Activated B cell treated with CpG ODN at 0.5 μM for 24 hours (primary cell): ENCODE measurements around the gene LDB1. TPM values are rescaled to one million over a fixed set of nuclear protein-coding genes. Genes with fewer than 3 reads are reported as not detected.

Source experiments
- ATAC-seq: fragments of 200-7000 bp; cut with Tn5 transposase; one replicate; pipeline ENCODE4 v1.10.0; 2021; ENCODE audit warnings: low read depth, mild to moderate bottlenecking, moderate library complexity
- CTCF ChIA-PET: fragments of 350-600 bp; sonication (Branson Sonifier 250); formaldehyde crosslinking; loops from one replicate; lab custom pipeline; 2021; ENCODE audit warnings: antibody characterized with exemption; lab: Charles Lee
- POLR2A ChIA-PET: fragments of 350-600 bp; sonication (Branson Sonifier 250); formaldehyde crosslinking; loops from one replicate; lab custom pipeline; 2021; ENCODE audit warnings: antibody characterized with exemption; lab: Charles Lee
- DNase-seq: peaks from one replicate; pipeline ENCODE4 v3.0.0; 2022
- H3K27ac Mint-ChIP-seq: one replicate; pipeline ENCODE4 v1.8.0; 2020; ENCODE audit warnings: mixed read lengths
- H3K27me3 Mint-ChIP-seq: one replicate; pipeline ENCODE4 v1.8.0; 2021; ENCODE audit warnings: mixed read lengths
- H3K36me3 Mint-ChIP-seq: one replicate; pipeline ENCODE4 v1.8.0; 2021; ENCODE audit warnings: low read depth, mixed read lengths
- H3K4me1 Mint-ChIP-seq: one replicate; pipeline ENCODE4 v1.8.0; 2021; ENCODE audit warnings: mixed read lengths
- H3K4me3 Mint-ChIP-seq: one replicate; pipeline ENCODE4 v1.8.0; 2020; ENCODE audit warnings: mild to moderate bottlenecking, mixed read lengths
- H3K9me3 Mint-ChIP-seq: one replicate; pipeline ENCODE4 v1.8.0; 2020; ENCODE audit warnings: mixed read lengths
- CTCF ChIP-seq: fragments of 200-600 bp; IDR thresholded peaks from one replicate; pipeline ENCODE4 v1.8.0; 2022; ENCODE audit warnings: antibody characterized with exemption, mild to moderate bottlenecking
- intact Hi-C: fragments of 100-400 bp; cut with micrococcal nuclease; formaldehyde crosslinking; loops from one replicate; pipeline ENCODE4 v1.15.1; 2024
- total RNA-seq: library from RNA; stranded (reverse); gene quantifications from 2 replicates; pipeline ENCODE4 v1.2.3, GENCODE V29; 2022

The LDB1 gene
- total RNA-seq, 1 donor from 2014 or later, result 61.9 TPM

GRCh38 chr10:102139281-102140110 is 19.3 kb upstream of the LDB1 start:
- H3K36me3 Mint-ChIP-seq, result peaks cover 76% of the 10 kb centered on the region
- no peaks in the 10 kb centered on the region for H3K9me3 Mint-ChIP-seq
- peaks cover 24% of the 10 kb centered on the region for H3K4me1 Mint-ChIP-seq
- intact Hi-C loops, result no loop called here
- H3K27ac Mint-ChIP-seq, result no peak overlapping the region
- H3K27me3 Mint-ChIP-seq, result no peaks in the 10 kb centered on the region
- ChIA-PET POLR2A (interaction anchor here (0.8 to 2.8 kb wide), 2 partner anchors 12 to 46 kb away, joined by 7 to 9 read pairs; partner anchors contain the start of gene NOLC1), CTCF (no interaction called here)
- DNase-seq (no peak), ATAC-seq (no peak)
- TF ChIP-seq CTCF, result no peak
- H3K4me3 Mint-ChIP-seq, result no peak overlapping the region

GRCh38 chr10:102135956-102136526 is 15.9 kb upstream of the LDB1 start:
- ATAC-seq (no peak), DNase-seq (no peak)
- TF ChIP-seq CTCF, result no peak
- ChIA-PET CTCF (interaction anchor here (1.4 kb wide), 1 partner anchor 343 kb away, joined by 3 read pairs; no protein-coding TSS in a partner anchor), POLR2A (interaction anchor here (2.2 kb wide), 1 partner anchor 15 kb away, joined by 8 read pairs; no protein-coding TSS in a partner anchor)
- Mint-ChIP-seq H3K27ac (peak overlapping the region; percentile 3), H3K27me3 (no peaks in the 10 kb centered on the region), H3K36me3 (peaks cover 57% of the 10 kb centered on the region), H3K4me1 (peaks cover 41% of the 10 kb centered on the region), H3K4me3 (no peak overlapping the region), H3K9me3 (no peaks in the 10 kb centered on the region)
- intact Hi-C loops, result no loop called here

GRCh38 chr10:102134416-102134815 is 14.2 kb upstream of the LDB1 start:
- ChIA-PET CTCF (interaction anchor here (1.4 kb wide), 1 partner anchor 345 kb away, joined by 3 read pairs; no protein-coding TSS in a partner anchor), POLR2A (interaction anchor here (0.6 to 2.2 kb wide), 2 partner anchors 9 to 16 kb away, joined by 8 read pairs; no protein-coding TSS in a partner anchor)
- DNase-seq, result no peak
- TF ChIP-seq CTCF, result no peak
- Mint-ChIP-seq H3K36me3 (peaks cover 40% of the 10 kb centered on the region), H3K27me3 (no peaks in the 10 kb centered on the region), H3K27ac (peak overlapping the region; percentile 89), H3K9me3 (no peaks in the 10 kb centered on the region), H3K4me3 (peak overlapping the region; percentile 99), H3K4me1 (peaks cover 41% of the 10 kb centered on the region)
- no peak for ATAC-seq
- intact Hi-C loops, result no loop called here

GRCh38 chr10:102133373-102134195 is 13.4 kb upstream of the LDB1 start:
- intact Hi-C loops, result loop anchor here (1.0 to 2.0 kb wide), 3 partner anchors 261 to 509 kb away; partner anchors contain the start of genes NFKB2 and SUFU

More at GRCh38 chr10:102133373-102134195, 13.4 kb upstream of the LDB1 start:
- no peak for TF ChIP-seq CTCF
- DNase-seq, result peak; percentile 50
- ChIA-PET CTCF (no interaction called here), POLR2A (interaction anchor here (1.2 kb wide), 1 partner anchor 15 kb away, joined by 10 read pairs; no protein-coding TSS in a partner anchor)
- ATAC-seq, result no peak
- Mint-ChIP-seq H3K36me3 (peaks cover 32% of the 10 kb centered on the region), H3K27ac (peak overlapping the region; percentile 98), H3K27me3 (no peaks in the 10 kb centered on the region), H3K9me3 (no peaks in the 10 kb centered on the region), H3K4me3 (peak overlapping the region; percentile 99), H3K4me1 (peaks cover 41% of the 10 kb centered on the region)
